K562 (cell line): ENCODE data around the gene BLTP2. TPM values are rescaled to one million over a fixed set of nuclear protein-coding genes. Genes with fewer than 3 reads are reported as not detected.
"Not testable (repeated sequence)": the region's sequence is repeated elsewhere in the genome, so short reads cannot be mapped to it uniquely, and the experiment has no call there.

Experiments used
- ATAC-seq: fragments of 200-7000 bp; cut with Tn5 transposase; 3 replicates; pipeline ENCODE4 v1.9.1; 2020; ENCODE audit warnings: moderate library complexity
- BruUV-seq: library from RNA; stranded (reverse); fragments of 400-500 nt; replicated peaks from 2 replicates; lab custom pipeline; 2021; lab: Mats Ljungman, UMichigan
- CTCF ChIA-PET: fragments of 300-600 bp; formaldehyde crosslinking; extraction: SDS; loops from one replicate; lab custom pipeline; 2021; ENCODE audit warnings: low intra/inter-chr PET ratio; lab: Yijun Ruan, JAX
- POLR2A ChIA-PET: fragments of 300-600, 350-650 bp; sonication (Branson Sonifier 250); formaldehyde crosslinking; extraction: SDS; loops from one replicate; lab custom pipeline; 2021; ENCODE audit warnings: antibody characterized with exemption, inconsistent platforms; lab: Yijun Ruan, JAX
- DNase-seq, 4 experiments: peaks; one replicate each; pipeline versions ENCODE4 v3.0.0 to v3.0.0-alpha.2; 2011 to 2018; ENCODE audit warnings: low spot score in 3 of 4, mixed read lengths in 3 of 4; ENCODE audit errors: extremely low read depth in 1 of 4
- FAIRE-seq: peaks from 2 replicates; lab custom pipeline; 2011; peaks lifted over from hg19 to GRCh38; lab: Jason Lieb, UNC
- H2AFZ ChIP-seq: 2 replicates; pipeline ENCODE4 v1.6.0; 2011; ENCODE audit warnings: low read depth, low read length, control low read depth, inconsistent platforms
- H3K27ac ChIP-seq: fragments of 200-600 bp; 3 replicates; pipeline ENCODE4 v1.8.0; 2011; ENCODE audit warnings: low read depth, mild to moderate bottlenecking, control low read depth, inconsistent platforms, low read length, moderate library complexity, mixed read lengths; ENCODE audit errors: extremely low read depth
- H3K27me3 ChIP-seq, 2 experiments: fragments of 300-600 bp in 1 of 2; 2 replicates in 1 of 2; 3 replicates in 1 of 2; pipeline versions ENCODE4 v1.6.0 to v1.8.0; 2011; ENCODE audit warnings: inconsistent platforms in 2 of 2, low read length in 2 of 2, mild to moderate bottlenecking in 1 of 2, mixed read lengths in 1 of 2, moderate library complexity in 1 of 2; ENCODE audit not compliant: control insufficient read depth in 2 of 2, insufficient read depth in 2 of 2
- H3K36me3 ChIP-seq: fragments of 300-600 bp; 3 replicates; pipeline ENCODE4 v1.8.0; 2011; ENCODE audit warnings: mild to moderate bottlenecking, low read length, inconsistent platforms; ENCODE audit not compliant: control insufficient read depth, insufficient read depth
- H3K4me1 ChIP-seq, 2 experiments: fragments of 200-600 bp in 1 of 2; replicated peaks in 1 of 2; 2 replicates in 1 of 2; 3 replicates in 1 of 2; pipeline versions ENCODE4 v1.5.1 to v1.8.0; 2011; ENCODE audit warnings: inconsistent platforms in 2 of 2, low read length in 2 of 2, mild to moderate bottlenecking in 1 of 2, mixed read lengths in 1 of 2, moderate library complexity in 1 of 2; ENCODE audit not compliant: control insufficient read depth in 2 of 2, insufficient read depth in 2 of 2
- H3K4me2 ChIP-seq: 2 replicates; pipeline ENCODE4 v1.6.1; 2011; ENCODE audit warnings: low read length, control low read depth, inconsistent platforms, mixed read lengths; ENCODE audit not compliant: insufficient read depth
- H3K4me3 ChIP-seq: fragments of 200-600 bp; sonication (generic), shearing (Covaris generic); 2 replicates; pipeline ENCODE4 v1.5.1; 2016; ENCODE audit warnings: control low read depth, inconsistent platforms
- H3K79me2 ChIP-seq: fragments of 200-600 bp; 3 replicates; pipeline ENCODE4 v1.8.0; 2011; ENCODE audit warnings: low read length, inconsistent platforms; ENCODE audit not compliant: control insufficient read depth, insufficient read depth
- H3K9ac ChIP-seq, 2 experiments: 2 replicates each; pipeline versions ENCODE4 v1.6.0 to v1.6.1; 2011; ENCODE audit warnings: low read depth in 2 of 2, low read length in 2 of 2, control low read depth in 1 of 2, inconsistent platforms in 1 of 2, mild to moderate bottlenecking in 1 of 2, mixed read lengths in 1 of 2; ENCODE audit not compliant: insufficient read depth in 1 of 2
- H3K9me1 ChIP-seq: one replicate; pipeline ENCODE4 v1.6.0; 2011; ENCODE audit warnings: inconsistent platforms, mild to moderate bottlenecking, low read length, moderate library complexity; ENCODE audit not compliant: control insufficient read depth, insufficient read depth
- H3K9me3 ChIP-seq: replicated peaks from 2 replicates; pipeline ENCODE4 v1.5.1; 2011; ENCODE audit warnings: low read depth, low read length, inconsistent platforms; ENCODE audit not compliant: control insufficient read depth, insufficient read depth
- H4K20me1 ChIP-seq: replicated peaks from 2 replicates; pipeline ENCODE4 v1.6.1; 2011; ENCODE audit warnings: low read length, inconsistent platforms, mixed read lengths; ENCODE audit not compliant: control insufficient read depth, insufficient read depth
- POLR2G ChIP-seq: fragments of 200-400 bp; formaldehyde crosslinking; IDR thresholded peaks from 2 replicates; pipeline ENCODE4 v1.6.1; 2017; ENCODE audit warnings: low read depth, mild to moderate bottlenecking, antibody characterized with exemption, low read length, moderate library complexity
- RBFOX2 ChIP-seq: fragments of 200-400 bp; formaldehyde crosslinking; IDR thresholded peaks from 2 replicates; pipeline ENCODE4 v1.6.1; 2017; ENCODE audit warnings: low read depth, mild to moderate bottlenecking, low read length, moderate library complexity
- SMAD4 ChIP-seq: fragments of 250-450 bp; sonication (Bioruptor Pico); conservative IDR thresholded peaks from 2 replicates; pipeline ENCODE4 v1.8.0; 2021; ENCODE audit warnings: inconsistent platforms, mild to moderate bottlenecking, moderate library complexity
- WGBS: fragments of 100-300 bp; shearing (Covaris generic); methylation state at CpG from one replicate; pipeline ENCODE4 v1.1.6; 2016; ENCODE audit warnings: low coverage, mixed read lengths; ENCODE audit not compliant: insufficient coverage; ENCODE audit errors: missing lambda C conversion rate; 5-methylcytosine and 5-hydroxymethylcytosine counted together
- in situ Hi-C: fragments of 300-500 bp; cut with MboI; formaldehyde crosslinking; loops from 4 replicates; pipeline ENCODE4 v1.15.0; 2018; ENCODE audit warnings: inconsistent platforms, mixed read lengths
- intact Hi-C: fragments of 100-400 bp; cut with micrococcal nuclease; formaldehyde crosslinking; loops from 2 replicates; pipeline ENCODE4 v1.14.2; 2022
- polyA plus RNA-seq, 8 experiments: library from polyadenylated mRNA; depleted of rRNA in 4 of 8; stranded (reverse) in 5 of 8; unstranded in 3 of 8; fragments of >200 nt; fragmentation: Nextera tagmentation in 2 of 8; fragmentation: Illumina TruSeq in 1 of 8; extraction: Ambion mirVana in 2 of 8; extraction: Trizol in 1 of 8; gene quantifications; 2 replicates each; pipeline versions ENCODE4 v1.2.1 to v1.2.3, GENCODE V29; 2011 to 2014; ENCODE audit warnings: inconsistent platforms in 1 of 8, missing spikeins in 1 of 8
- total RNA-seq, 7 experiments: library from RNA; depleted of rRNA in 6 of 7; stranded (reverse); fragments of >200 nt in 6 of 7; fragmentation: Illumina TruSeq in 2 of 7; extraction: Trizol in 2 of 7; gene quantifications; 2 replicates each; pipeline versions ENCODE4 v1.2.1 to v1.2.3, GENCODE V29; 2011 to 2021; ENCODE audit warnings: low replicate concordance in 1 of 7
- TF ChIP-seq, protein P1 (sequence below): sonication (generic); formaldehyde crosslinking; IDR thresholded peaks from 2 replicates; pipeline ENCODE4 v1.8.1; 2023; ENCODE audit warnings: mild to moderate bottlenecking, missing genetic modification reagents

BLTP2 gene
- total and polyA plus RNA-seq, 9 of the 15 experiments (the other 6 are each of a cell fraction or from before 2014, with no cell fraction given), result 14.7 to 174 (median 103) TPM

DNA sequence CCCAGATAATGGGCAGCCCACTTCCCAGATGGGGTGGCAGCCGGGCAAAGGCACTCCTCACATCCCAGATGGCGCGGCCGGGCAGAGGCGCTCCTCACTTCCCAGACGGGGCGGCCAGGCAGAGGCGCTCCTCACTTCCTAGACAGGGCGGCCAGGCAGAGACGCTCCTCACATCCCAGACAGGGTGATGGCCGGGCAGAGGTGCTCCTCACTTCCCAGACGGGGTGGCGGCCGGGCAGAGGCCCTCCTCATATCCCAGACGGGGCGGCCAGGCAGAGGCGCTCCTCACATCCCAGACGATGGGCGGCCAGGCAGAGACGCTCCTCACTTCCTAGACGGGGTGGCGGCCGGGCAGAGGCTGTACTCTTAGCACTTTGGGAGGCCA is 14.5 kb upstream of the BLTP2 start:
- POLR2A ChIA-PET, ATAC-seq, in situ Hi-C loops, H3K4me2 ChIP-seq, H3K9ac ChIP-seq, H3K4me3 ChIP-seq, H4K20me1 ChIP-seq, DNase-seq, FAIRE-seq, H3K9me3 ChIP-seq, BruUV-seq, CTCF ChIA-PET, intact Hi-C loops, H3K27me3 ChIP-seq, H3K9me1 ChIP-seq, H3K27ac ChIP-seq, H2AFZ ChIP-seq: not testable (repeated sequence)
- H3K79me2 ChIP-seq, result peaks cover 64% of the 10 kb centered on the region
- H3K4me1 ChIP-seq, result peaks cover 6 to 10% of the 10 kb centered on the region in 2 experiments; a peak in 3 of 5 replicates
- TF ChIP-seq RBFOX2, result peak; percentile 37; the same call in 1 of the 2 replicates
- H3K36me3 ChIP-seq, result peaks cover 50% of the 10 kb centered on the region; the same call in 2 of the 3 replicates
- 96% methylated on average over 20 of the region's 23 CpGs for WGBS

DNA sequence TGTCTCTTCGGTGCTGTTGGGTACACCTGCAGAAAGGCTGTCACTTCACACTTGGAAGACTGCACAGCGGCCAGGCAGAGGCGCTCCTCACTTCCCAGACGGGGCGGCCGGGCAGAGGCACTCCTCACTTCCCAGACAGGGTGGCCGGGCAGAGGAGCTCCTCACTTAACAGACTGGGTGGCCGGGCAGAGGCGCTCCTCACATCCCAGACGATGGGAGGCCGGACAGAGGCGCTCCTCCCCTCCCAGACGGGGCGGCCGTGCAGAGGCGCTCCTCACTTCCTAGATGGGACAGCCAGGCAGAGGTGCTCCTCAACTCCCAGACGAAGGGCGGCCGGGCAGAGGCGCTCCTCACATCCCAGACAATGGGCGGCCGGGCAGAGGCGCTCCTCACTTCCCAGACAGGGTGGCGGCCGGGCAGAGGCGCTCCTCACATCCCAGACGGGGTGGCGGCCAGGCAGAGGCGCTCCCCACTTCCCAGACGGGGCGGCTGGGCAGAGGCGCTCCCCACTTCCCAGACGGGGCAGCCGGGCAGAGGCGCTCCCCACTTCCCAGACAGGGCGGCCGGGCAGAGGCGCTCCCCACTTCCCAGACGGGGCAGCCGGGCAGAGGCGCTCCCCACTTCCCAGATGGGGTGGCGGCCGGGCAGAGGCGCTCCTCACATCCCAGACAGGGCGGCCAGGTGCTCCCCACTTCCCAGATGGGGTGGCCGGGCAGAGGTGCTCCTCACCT is 14.0 kb upstream of the BLTP2 start:
- H4K20me1 ChIP-seq, ATAC-seq, H2AFZ ChIP-seq, POLR2A ChIA-PET, CTCF ChIA-PET, H3K9me1 ChIP-seq, DNase-seq, in situ Hi-C loops, BruUV-seq, H3K4me2 ChIP-seq, FAIRE-seq, H3K4me3 ChIP-seq, H3K9ac ChIP-seq, H3K9me3 ChIP-seq, H3K27ac ChIP-seq, H3K27me3 ChIP-seq, intact Hi-C loops: not testable (repeated sequence)
- Histone ChIP-seq H3K4me1 (peaks cover 6 to 10% of the 10 kb centered on the region in 2 experiments; a peak in 3 of 5 replicates), H3K79me2 (peaks cover 58% of the 10 kb centered on the region), H3K36me3 (peaks cover 49% of the 10 kb centered on the region; the same call in 2 of the 3 replicates)
- TF ChIP-seq, protein P1, sequence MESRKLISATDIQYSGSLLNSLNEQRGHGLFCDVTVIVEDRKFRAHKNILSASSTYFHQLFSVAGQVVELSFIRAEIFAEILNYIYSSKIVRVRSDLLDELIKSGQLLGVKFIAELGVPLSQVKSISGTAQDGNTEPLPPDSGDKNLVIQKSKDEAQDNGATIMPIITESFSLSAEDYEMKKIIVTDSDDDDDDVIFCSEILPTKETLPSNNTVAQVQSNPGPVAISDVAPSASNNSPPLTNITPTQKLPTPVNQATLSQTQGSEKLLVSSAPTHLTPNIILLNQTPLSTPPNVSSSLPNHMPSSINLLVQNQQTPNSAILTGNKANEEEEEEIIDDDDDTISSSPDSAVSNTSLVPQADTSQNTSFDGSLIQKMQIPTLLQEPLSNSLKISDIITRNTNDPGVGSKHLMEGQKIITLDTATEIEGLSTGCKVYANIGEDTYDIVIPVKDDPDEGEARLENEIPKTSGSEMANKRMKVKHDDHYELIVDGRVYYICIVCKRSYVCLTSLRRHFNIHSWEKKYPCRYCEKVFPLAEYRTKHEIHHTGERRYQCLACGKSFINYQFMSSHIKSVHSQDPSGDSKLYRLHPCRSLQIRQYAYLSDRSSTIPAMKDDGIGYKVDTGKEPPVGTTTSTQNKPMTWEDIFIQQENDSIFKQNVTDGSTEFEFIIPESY (CRISPR knock-in tag), result peak; percentile 85
- 0 out of 2 replicates have a peak, but pooled peaks have one; percentile 39 for TF ChIP-seq SMAD4 (CRISPR knock-in tag)
- TF ChIP-seq POLR2G, result 0 out of 2 replicates have a peak, but pooled peaks have one; percentile 4
- 93% methylated on average over 27 of the region's 46 CpGs for WGBS
